IMR-90 (cell line): Measurements from ENCODE around the gene FBXL4.

ENCODE experiments used
- BHLHE40 ChIP-seq: fragments of 150-350 bp; IDR thresholded peaks from 2 replicates; pipeline ENCODE4 v1.6.1; 2016; ENCODE audit warnings: mild to moderate bottlenecking, low read depth, low read length
- CEBPB ChIP-seq: IDR thresholded peaks from 2 replicates; pipeline ENCODE4 v1.6.1; 2012; ENCODE audit warnings: low read depth, low read length, improper control_type of control experiment
- CHD1 ChIP-seq: IDR thresholded peaks from 2 replicates; pipeline ENCODE4 v1.6.1; 2012; ENCODE audit warnings: low read depth, low read length, improper control_type of control experiment
- FOS ChIP-seq: fragments of 150-350 bp; IDR thresholded peaks from 2 replicates; pipeline ENCODE4 v1.6.1; 2016; ENCODE audit warnings: low read depth, low read length
- MAFK ChIP-seq: IDR thresholded peaks from 2 replicates; pipeline ENCODE4 v1.6.1; 2012; ENCODE audit warnings: low read depth, low read length, improper control_type of control experiment
- POLR2A ChIP-seq: IDR thresholded peaks from 2 replicates; pipeline ENCODE4 v1.6.1; 2012; ENCODE audit warnings: mild to moderate bottlenecking, low read depth, low read length
- RAD21 ChIP-seq: IDR thresholded peaks from 2 replicates; pipeline ENCODE4 v1.6.1; 2012; ENCODE audit warnings: low read length, improper control_type of control experiment
- RFX5 ChIP-seq: IDR thresholded peaks from 2 replicates; pipeline ENCODE4 v1.8.0; 2012; ENCODE audit warnings: low read depth, mild to moderate bottlenecking, low read length, moderate library complexity
- SMC3 ChIP-seq: fragments of 150-350 bp; IDR thresholded peaks from 2 replicates; pipeline ENCODE4 v1.6.1; 2016; ENCODE audit warnings: low read depth, mild to moderate bottlenecking, antibody characterized with exemption, low read length, moderate library complexity
- TF ChIP-seq, protein P1 (sequence below): conservative IDR thresholded peaks from 2 replicates; pipeline ENCODE4 v1.5.1; 2012; ENCODE audit warnings: mild to moderate bottlenecking, low read depth, low read length, improper control_type of control experiment
- TF ChIP-seq, protein P2 (sequence below): fragments of 150-350 bp; IDR thresholded peaks from 2 replicates; pipeline ENCODE4 v1.6.1; 2017; ENCODE audit warnings: mild to moderate bottlenecking, antibody characterized with exemption, low read length, low read depth

DNA sequence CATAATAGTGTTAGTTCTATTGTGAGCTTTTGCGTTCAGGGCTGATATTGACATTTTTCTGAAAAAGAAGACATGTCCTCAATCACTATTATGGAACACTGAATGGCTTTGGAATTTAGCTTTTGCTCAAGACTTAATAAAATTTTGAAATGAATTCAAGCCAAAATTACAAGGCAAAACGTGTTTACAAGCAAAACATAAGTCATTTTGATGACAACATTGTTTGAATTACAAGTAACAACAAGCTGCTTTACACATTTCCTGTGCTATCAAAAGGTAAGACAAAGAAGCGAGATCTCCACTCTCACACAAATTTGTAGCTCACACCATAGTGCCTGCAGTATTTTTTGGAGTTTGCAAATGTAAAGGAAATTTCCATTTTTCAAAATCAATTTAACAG, 75.9 kb downstream of the FBXL4 start:
- TF ChIP-seq RAD21 (no peak), POLR2A (no peak), BHLHE40 (no peak), CEBPB (no peak), RFX5 (no peak), MAFK (no peak), FOS (no peak), SMC3 (no peak), CHD1 (no peak)
- TF ChIP-seq, protein P1, sequence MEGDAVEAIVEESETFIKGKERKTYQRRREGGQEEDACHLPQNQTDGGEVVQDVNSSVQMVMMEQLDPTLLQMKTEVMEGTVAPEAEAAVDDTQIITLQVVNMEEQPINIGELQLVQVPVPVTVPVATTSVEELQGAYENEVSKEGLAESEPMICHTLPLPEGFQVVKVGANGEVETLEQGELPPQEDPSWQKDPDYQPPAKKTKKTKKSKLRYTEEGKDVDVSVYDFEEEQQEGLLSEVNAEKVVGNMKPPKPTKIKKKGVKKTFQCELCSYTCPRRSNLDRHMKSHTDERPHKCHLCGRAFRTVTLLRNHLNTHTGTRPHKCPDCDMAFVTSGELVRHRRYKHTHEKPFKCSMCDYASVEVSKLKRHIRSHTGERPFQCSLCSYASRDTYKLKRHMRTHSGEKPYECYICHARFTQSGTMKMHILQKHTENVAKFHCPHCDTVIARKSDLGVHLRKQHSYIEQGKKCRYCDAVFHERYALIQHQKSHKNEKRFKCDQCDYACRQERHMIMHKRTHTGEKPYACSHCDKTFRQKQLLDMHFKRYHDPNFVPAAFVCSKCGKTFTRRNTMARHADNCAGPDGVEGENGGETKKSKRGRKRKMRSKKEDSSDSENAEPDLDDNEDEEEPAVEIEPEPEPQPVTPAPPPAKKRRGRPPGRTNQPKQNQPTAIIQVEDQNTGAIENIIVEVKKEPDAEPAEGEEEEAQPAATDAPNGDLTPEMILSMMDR: no peak
- TF ChIP-seq, protein P2, sequence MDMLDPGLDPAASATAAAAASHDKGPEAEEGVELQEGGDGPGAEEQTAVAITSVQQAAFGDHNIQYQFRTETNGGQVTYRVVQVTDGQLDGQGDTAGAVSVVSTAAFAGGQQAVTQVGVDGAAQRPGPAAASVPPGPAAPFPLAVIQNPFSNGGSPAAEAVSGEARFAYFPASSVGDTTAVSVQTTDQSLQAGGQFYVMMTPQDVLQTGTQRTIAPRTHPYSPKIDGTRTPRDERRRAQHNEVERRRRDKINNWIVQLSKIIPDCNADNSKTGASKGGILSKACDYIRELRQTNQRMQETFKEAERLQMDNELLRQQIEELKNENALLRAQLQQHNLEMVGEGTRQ: no peak
